ENCODE measurements around the gene SEC61A1. TPM values are rescaled to one million over a fixed set of nuclear protein-coding genes. Genes with fewer than 3 reads are reported as not detected.

The SEC61A1 gene
- total RNA-seq, 3 donors from 2014 or later (not counting 1 experiment from before 2014, with no cell fraction given) = 143 to 172 (median 148) TPM

- H3K4me3 ChIP-seq (ENCODE audit: low read length) = no peak overlapping the region
- H3K27ac ChIP-seq (ENCODE audit: low read length) = no peak overlapping the region
- TF ChIP-seq, protein P1, sequence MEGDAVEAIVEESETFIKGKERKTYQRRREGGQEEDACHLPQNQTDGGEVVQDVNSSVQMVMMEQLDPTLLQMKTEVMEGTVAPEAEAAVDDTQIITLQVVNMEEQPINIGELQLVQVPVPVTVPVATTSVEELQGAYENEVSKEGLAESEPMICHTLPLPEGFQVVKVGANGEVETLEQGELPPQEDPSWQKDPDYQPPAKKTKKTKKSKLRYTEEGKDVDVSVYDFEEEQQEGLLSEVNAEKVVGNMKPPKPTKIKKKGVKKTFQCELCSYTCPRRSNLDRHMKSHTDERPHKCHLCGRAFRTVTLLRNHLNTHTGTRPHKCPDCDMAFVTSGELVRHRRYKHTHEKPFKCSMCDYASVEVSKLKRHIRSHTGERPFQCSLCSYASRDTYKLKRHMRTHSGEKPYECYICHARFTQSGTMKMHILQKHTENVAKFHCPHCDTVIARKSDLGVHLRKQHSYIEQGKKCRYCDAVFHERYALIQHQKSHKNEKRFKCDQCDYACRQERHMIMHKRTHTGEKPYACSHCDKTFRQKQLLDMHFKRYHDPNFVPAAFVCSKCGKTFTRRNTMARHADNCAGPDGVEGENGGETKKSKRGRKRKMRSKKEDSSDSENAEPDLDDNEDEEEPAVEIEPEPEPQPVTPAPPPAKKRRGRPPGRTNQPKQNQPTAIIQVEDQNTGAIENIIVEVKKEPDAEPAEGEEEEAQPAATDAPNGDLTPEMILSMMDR (IDR thresholded peaks at IDR 0.05) = no peak
- Mint-ChIP-seq H3K9me3 (no peaks in the 10 kb centered on the region), H3K4me1 (peaks cover 7 to 9% of the 10 kb centered on the region in 2 donors), H3K27ac (no peak overlapping the region), H3K27me3 (ENCODE audit: low read depth in 2 of 2) (no peaks in the 10 kb centered on the region), H3K4me3 (no peak overlapping the region), H3K36me3 (no peaks in the 10 kb centered on the region)
- no peaks in the 10 kb centered on the region for H3K9me3 ChIP-seq (ENCODE audit: control insufficient read depth, insufficient read depth, low read length)
- no peaks in the 10 kb centered on the region for H3K27me3 ChIP-seq (ENCODE audit: control insufficient read depth, insufficient read depth, low read length)
- ATAC-seq = no peak
- peaks cover 25% of the 10 kb centered on the region for H3K36me3 ChIP-seq (ENCODE audit: control insufficient read depth, insufficient read depth, low read length)
- WGBS (ENCODE audit: insufficient coverage) = 100% methylated on average over 2 of the region's 2 CpGs
- DNase-seq = no peak
- intact Hi-C loops (cut with micrococcal nuclease) = no loop called here
- H3K4me1 ChIP-seq (ENCODE audit: control insufficient read depth, insufficient read depth, low read length) = no peaks in the 10 kb centered on the region
Measured at GRCh38 chr3:128091586-128091985, 39.3 kb downstream of the SEC61A1 start.

GRCh38 chr3:128094295-128095151 is 42.3 kb downstream of the SEC61A1 start:
- intact Hi-C loops (cut with micrococcal nuclease) = loop anchor here (1.0 kb wide), 4 partner anchors 39 to 515 kb away; no protein-coding TSS in a partner anchor
- Histone ChIP-seq H3K27me3 (ENCODE audit: control insufficient read depth, insufficient read depth, low read length) (no peaks in the 10 kb centered on the region), H3K4me1 (ENCODE audit: control insufficient read depth, insufficient read depth, low read length) (no peaks in the 10 kb centered on the region), H3K36me3 (ENCODE audit: control insufficient read depth, insufficient read depth, low read length) (peaks cover 35% of the 10 kb centered on the region), H3K27ac (ENCODE audit: low read length) (no peak overlapping the region), H3K4me3 (ENCODE audit: low read length) (no peak overlapping the region), H3K9me3 (ENCODE audit: control insufficient read depth, insufficient read depth, low read length) (no peaks in the 10 kb centered on the region)
- peak in 2 of 3 donors; percentile 17 to 48 for ATAC-seq
- 92% methylated on average over 12 of the region's 13 CpGs for WGBS (ENCODE audit: insufficient coverage)
- peak overlapping the region in 1 of 2 donors; percentile 56 for H3K27ac Mint-ChIP-seq
- TF ChIP-seq, protein P1 (IDR thresholded peaks at IDR 0.05) = no peak
- H3K9me3 Mint-ChIP-seq = no peaks in the 10 kb centered on the region
- peak in 1 of 2 donors; percentile 15 for DNase-seq
- H3K4me1 Mint-ChIP-seq = peaks cover 7 to 9% of the 10 kb centered on the region in 2 donors
- H3K36me3 Mint-ChIP-seq = peaks cover 5% of the 10 kb centered on the region
- H3K4me3 Mint-ChIP-seq = no peak overlapping the region
- no peaks in the 10 kb centered on the region for H3K27me3 Mint-ChIP-seq (ENCODE audit: low read depth in 2 of 2)

- ATAC-seq (peak; percentile 93 to 99 (median 99)), DNase-seq (peak; percentile 63 to 88)
- Mint-ChIP-seq H3K9me3 (no peaks in the 10 kb centered on the region), H3K4me1 (peaks cover 7 to 9% of the 10 kb centered on the region in 2 donors), H3K4me3 (no peak overlapping the region), H3K36me3 (peaks cover 5% of the 10 kb centered on the region), H3K27ac (peak overlapping the region in 1 of 2 donors; percentile 56), H3K27me3 (ENCODE audit: low read depth in 2 of 2) (no peaks in the 10 kb centered on the region)
- 90% methylated on average over 6 of the region's 6 CpGs for WGBS (ENCODE audit: insufficient coverage)
- H3K4me3 ChIP-seq (ENCODE audit: low read length) = no peak overlapping the region
- TF ChIP-seq, protein P1 (IDR thresholded peaks at IDR 0.05) = peak; percentile 78
- no peaks in the 10 kb centered on the region for H3K4me1 ChIP-seq (ENCODE audit: control insufficient read depth, insufficient read depth, low read length)
- peaks cover 42% of the 10 kb centered on the region for H3K36me3 ChIP-seq (ENCODE audit: control insufficient read depth, insufficient read depth, low read length)
- no peak overlapping the region for H3K27ac ChIP-seq (ENCODE audit: low read length)
- intact Hi-C loops (cut with micrococcal nuclease) = loop anchor here (1.0 kb wide), 4 partner anchors 38 to 514 kb away; no protein-coding TSS in a partner anchor
- no peaks in the 10 kb centered on the region for H3K9me3 ChIP-seq (ENCODE audit: control insufficient read depth, insufficient read depth, low read length)
- no peaks in the 10 kb centered on the region for H3K27me3 ChIP-seq (ENCODE audit: control insufficient read depth, insufficient read depth, low read length)
Measured at GRCh38 chr3:128095222-128095703, 43.0 kb downstream of the SEC61A1 start.
